ENCODE results near the gene LINGO1. TPM values are rescaled to one million over a fixed set of nuclear protein-coding genes. Genes with fewer than 3 reads are reported as not detected.

The LINGO1 gene
- total and polyA plus RNA-seq, 5 donors from 2014 or later = not detected

DNA sequence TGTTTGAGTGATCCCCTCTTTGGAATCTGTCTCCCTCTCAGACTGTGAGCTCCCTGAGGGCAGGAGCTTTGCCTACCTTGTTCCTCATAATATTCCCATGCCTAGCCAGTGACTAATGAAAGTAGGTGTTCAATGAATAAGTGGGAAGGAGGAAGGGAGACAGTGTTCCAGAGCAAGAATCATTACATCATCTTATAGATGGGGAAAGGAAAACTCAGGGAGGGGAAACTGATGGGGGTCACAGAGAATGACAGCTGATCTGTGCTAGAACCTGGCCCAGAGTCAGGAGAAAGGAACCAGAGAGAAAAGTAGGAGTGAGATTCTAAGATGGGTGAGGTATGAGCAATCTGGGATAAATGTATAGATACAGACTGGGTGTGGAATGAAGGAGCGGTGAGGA is 29.9 kb downstream of the LINGO1 start:
- no peaks in the 10 kb centered on the region for H3K9me3 ChIP-seq (ENCODE audit: control insufficient read depth in 2 of 2, low read length in 2 of 2)
- no peaks in the 10 kb centered on the region for H3K4me1 ChIP-seq (ENCODE audit: control insufficient read depth, insufficient read depth, low read length, poor library complexity, severe bottlenecking)
- no peak overlapping the region for H3K4me3 ChIP-seq (ENCODE audit: low read depth, low read length)
- H3K27ac ChIP-seq (ENCODE audit: insufficient read depth, low read length, poor library complexity, severe bottlenecking) = no peak overlapping the region
- DNase-seq (no peak), ATAC-seq (ENCODE audit: low read depth in 2 of 2) (no peak)
- Mint-ChIP-seq H3K27me3 (no peaks in the 10 kb centered on the region), H3K4me3 (no peak overlapping the region), H3K27ac (no peak overlapping the region), H3K36me3 (no peaks in the 10 kb centered on the region), H3K9me3 (no peaks in the 10 kb centered on the region), H3K4me1 (peaks cover 0 to 9% (median 2%) of the 10 kb centered on the region in 4 donors)
- H3K36me3 ChIP-seq (ENCODE audit: control insufficient read depth, insufficient read depth, low read length) = no peaks in the 10 kb centered on the region
- H3K27me3 ChIP-seq (ENCODE audit: control insufficient read depth, insufficient read depth, low read length) = no peaks in the 10 kb centered on the region

DNA sequence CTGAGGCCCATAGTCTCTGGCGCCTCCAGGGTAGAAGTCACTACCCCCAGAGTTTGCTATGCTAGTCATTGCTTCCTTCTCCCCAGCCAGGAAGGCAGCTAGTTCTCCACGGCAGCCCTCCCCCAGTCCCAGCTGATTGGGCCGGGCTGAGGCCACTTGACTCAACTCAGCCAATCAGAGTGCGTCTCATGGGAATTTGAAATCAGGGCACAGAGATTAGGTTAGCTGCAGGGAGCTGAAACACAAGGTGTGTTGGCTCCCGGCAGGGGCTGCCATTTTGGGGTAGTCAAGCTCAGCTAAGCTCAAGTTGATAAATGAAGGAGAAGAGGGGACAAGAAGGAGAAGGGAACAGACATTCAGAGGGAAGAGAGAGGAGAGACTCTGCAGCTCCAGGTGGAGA is 32.8 kb downstream of the LINGO1 start:
- no peaks in the 10 kb centered on the region for H3K36me3 Mint-ChIP-seq
- no peak overlapping the region for H3K4me3 Mint-ChIP-seq
- Histone ChIP-seq H3K4me1 (ENCODE audit: control insufficient read depth, insufficient read depth, low read length, poor library complexity, severe bottlenecking) (no peaks in the 10 kb centered on the region), H3K27me3 (ENCODE audit: control insufficient read depth, insufficient read depth, low read length) (no peaks in the 10 kb centered on the region), H3K27ac (ENCODE audit: insufficient read depth, low read length, poor library complexity, severe bottlenecking) (no peak overlapping the region), H3K9me3 (ENCODE audit: control insufficient read depth in 2 of 2, low read length in 2 of 2) (no peaks in the 10 kb centered on the region), H3K36me3 (ENCODE audit: control insufficient read depth, insufficient read depth, low read length) (no peaks in the 10 kb centered on the region), H3K4me3 (ENCODE audit: low read depth, low read length) (no peak overlapping the region)
- H3K27me3 Mint-ChIP-seq = peaks cover 4% of the 10 kb centered on the region
- H3K27ac Mint-ChIP-seq = no peak overlapping the region
- H3K9me3 Mint-ChIP-seq = peaks cover 0 to 2% (median 0%) of the 10 kb centered on the region in 7 donors
- DNase-seq = peak in 1 of 3 donors; percentile 29
- H3K4me1 Mint-ChIP-seq = peaks cover 0 to 6% (median 2%) of the 10 kb centered on the region in 4 donors
- ATAC-seq (ENCODE audit: low read depth in 2 of 2) = no peak

DNA sequence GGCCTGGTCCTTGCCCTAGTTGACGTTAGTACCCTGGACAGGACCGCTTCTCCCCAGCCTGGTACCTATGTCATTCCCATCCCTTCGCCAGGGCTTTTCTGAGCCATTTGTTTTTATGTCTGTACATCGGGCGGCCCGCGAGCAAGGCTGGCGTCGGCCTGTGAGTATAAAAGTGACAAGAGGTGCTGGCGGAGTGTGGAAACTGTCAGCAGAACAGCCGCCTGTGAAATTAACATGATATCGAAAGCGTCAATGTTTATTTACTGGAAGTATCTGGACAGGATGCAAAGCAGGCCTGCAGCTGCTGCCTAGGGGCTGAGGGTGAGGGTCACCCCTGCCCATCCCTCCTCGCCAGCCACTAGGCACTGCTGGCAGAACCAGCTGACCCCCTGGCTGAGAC is 33.4 kb downstream of the LINGO1 start:
- H3K4me3 ChIP-seq (ENCODE audit: low read depth, low read length) = no peak overlapping the region
- no peaks in the 10 kb centered on the region for H3K36me3 Mint-ChIP-seq
- no peaks in the 10 kb centered on the region for H3K9me3 ChIP-seq (ENCODE audit: control insufficient read depth in 2 of 2, low read length in 2 of 2)
- H3K27me3 ChIP-seq (ENCODE audit: control insufficient read depth, insufficient read depth, low read length) = no peaks in the 10 kb centered on the region
- H3K36me3 ChIP-seq (ENCODE audit: control insufficient read depth, insufficient read depth, low read length) = no peaks in the 10 kb centered on the region
- H3K27ac ChIP-seq (ENCODE audit: insufficient read depth, low read length, poor library complexity, severe bottlenecking) = no peak overlapping the region
- H3K4me1 Mint-ChIP-seq = peaks cover 0 to 2% (median under 1%) of the 10 kb centered on the region in 4 donors
- no peak overlapping the region for H3K4me3 Mint-ChIP-seq
- no peak for ATAC-seq (ENCODE audit: low read depth in 2 of 2)
- no peak overlapping the region for H3K27ac Mint-ChIP-seq
- H3K4me1 ChIP-seq (ENCODE audit: control insufficient read depth, insufficient read depth, low read length, poor library complexity, severe bottlenecking) = no peaks in the 10 kb centered on the region
- peaks cover 4% of the 10 kb centered on the region for H3K27me3 Mint-ChIP-seq
- peaks cover 0 to 2% (median 0%) of the 10 kb centered on the region in 7 donors for H3K9me3 Mint-ChIP-seq
- DNase-seq = no peak

DNA sequence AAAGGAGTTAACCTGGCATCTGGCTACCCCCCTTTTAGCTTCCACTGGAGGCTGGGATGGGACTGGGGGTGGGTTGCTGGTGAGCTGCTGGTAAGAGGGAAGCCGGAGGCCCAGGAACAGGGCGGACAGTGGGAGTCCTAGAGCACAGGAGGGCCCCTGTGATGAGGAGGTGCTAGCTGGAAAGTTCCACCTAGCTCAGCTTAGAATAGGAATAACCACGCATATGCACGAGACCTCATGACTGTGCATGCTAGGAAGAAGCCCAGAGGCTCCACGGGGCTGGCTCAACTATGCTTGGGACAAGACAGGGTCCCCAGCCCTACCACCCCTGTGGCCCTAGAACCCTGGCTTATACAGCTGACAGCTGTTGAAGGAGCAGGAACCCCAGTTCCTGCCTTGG is 34.1 kb downstream of the LINGO1 start:
- H3K4me3 ChIP-seq (ENCODE audit: low read depth, low read length) = no peak overlapping the region
- ATAC-seq (ENCODE audit: low read depth in 2 of 2) = no peak
- H3K9me3 ChIP-seq (ENCODE audit: control insufficient read depth in 2 of 2, low read length in 2 of 2) = no peaks in the 10 kb centered on the region
- H3K9me3 Mint-ChIP-seq = peaks cover 0 to 2% (median 0%) of the 10 kb centered on the region in 7 donors
- H3K27ac Mint-ChIP-seq = no peak overlapping the region
- H3K27me3 Mint-ChIP-seq = peaks cover 4% of the 10 kb centered on the region
- H3K36me3 ChIP-seq (ENCODE audit: control insufficient read depth, insufficient read depth, low read length) = no peaks in the 10 kb centered on the region
- H3K36me3 Mint-ChIP-seq = no peaks in the 10 kb centered on the region
- no peaks in the 10 kb centered on the region for H3K4me1 ChIP-seq (ENCODE audit: control insufficient read depth, insufficient read depth, low read length, poor library complexity, severe bottlenecking)
- H3K4me1 Mint-ChIP-seq = no peaks in the 10 kb centered on the region
- H3K4me3 Mint-ChIP-seq = no peak overlapping the region
- DNase-seq = no peak
- no peaks in the 10 kb centered on the region for H3K27me3 ChIP-seq (ENCODE audit: control insufficient read depth, insufficient read depth, low read length)
- H3K27ac ChIP-seq (ENCODE audit: insufficient read depth, low read length, poor library complexity, severe bottlenecking) = no peak overlapping the region

DNA sequence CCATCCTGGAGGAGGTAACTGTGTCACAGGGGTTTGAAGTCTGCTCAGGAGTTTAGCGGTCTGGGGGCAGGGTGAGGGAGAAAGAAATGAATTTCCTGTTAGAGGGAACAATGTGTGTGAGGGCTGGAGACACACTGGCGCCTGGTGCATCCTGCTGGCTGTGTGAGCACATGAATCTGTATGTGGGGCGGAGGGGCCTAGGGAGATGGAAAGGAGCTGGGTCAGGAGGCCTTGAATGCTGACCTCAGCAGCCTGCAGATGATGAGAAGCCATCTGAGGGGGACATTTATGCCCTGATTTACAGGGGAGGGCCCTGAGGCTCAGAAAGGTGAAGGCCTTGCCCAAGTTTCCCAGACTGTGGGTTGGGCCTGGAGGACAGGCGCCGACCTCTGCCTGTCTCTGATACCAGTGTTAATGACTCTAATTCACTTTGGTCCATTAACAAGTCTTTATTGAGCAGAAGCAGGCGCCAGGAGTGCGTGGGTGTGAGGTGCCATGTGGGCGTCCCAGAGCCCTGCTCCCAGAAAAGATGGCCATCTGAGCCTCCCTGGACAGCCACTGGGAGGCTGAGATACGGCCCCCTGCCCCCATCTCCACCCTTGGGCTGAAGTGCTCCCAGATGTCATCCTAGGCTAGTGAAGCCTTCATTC is 34.8 kb downstream of the LINGO1 start:
- DNase-seq = no peak
- H3K4me1 Mint-ChIP-seq = no peaks in the 10 kb centered on the region

DNA sequence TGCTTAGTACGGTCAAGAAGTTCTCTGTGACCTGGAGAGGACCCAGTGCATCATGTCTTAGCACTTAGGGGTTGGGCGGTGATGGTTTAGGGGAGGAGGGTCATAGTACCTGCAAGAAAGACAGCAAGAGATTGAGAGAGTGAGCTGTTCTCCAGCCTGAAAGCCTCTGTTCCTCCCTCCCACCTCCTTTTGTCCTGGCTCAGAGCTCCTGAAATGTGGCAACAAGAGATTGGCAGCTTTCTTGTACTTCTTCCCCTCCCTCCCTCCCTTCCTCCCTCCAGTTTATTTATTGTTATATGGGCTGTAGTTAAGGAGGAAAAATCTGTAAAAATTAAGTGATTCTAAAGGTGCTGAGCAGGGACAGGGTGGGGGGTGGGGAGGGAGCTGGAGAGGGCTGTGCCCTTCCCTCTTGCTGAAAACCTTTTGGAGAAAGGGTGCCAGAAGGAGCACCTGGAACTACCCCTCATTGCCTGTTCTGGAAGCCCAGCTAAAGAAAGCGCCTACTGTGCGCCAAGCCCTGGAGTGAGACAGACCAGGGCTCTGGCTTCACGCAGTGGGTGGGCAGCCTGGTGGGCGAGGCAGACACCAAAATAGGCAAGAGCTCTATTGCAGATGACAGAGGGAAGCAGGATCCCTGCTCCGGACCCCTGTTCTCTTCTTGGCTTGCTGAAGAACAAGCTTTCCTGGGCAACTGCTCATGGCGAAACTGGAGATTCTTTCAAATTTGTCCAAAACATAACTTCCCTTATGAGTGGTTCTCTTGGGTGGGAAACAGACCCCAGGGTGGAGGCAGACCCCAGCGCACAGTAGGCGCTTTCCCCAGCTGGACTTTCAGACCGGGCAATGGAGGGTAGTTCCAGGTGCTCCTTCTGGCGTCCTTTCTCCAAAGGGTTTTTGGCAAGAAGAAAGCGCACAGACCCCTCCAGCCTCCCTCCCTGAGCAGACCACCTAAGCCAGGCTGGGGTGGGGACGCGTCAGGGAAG is 35.6 kb downstream of the LINGO1 start:
- no peak overlapping the region for H3K4me3 Mint-ChIP-seq
- DNase-seq (no peak), ATAC-seq (ENCODE audit: low read depth in 2 of 2) (no peak)
- Histone ChIP-seq H3K27me3 (ENCODE audit: control insufficient read depth, insufficient read depth, low read length) (no peaks in the 10 kb centered on the region), H3K27ac (ENCODE audit: insufficient read depth, low read length, poor library complexity, severe bottlenecking) (no peak overlapping the region), H3K4me1 (ENCODE audit: control insufficient read depth, insufficient read depth, low read length, poor library complexity, severe bottlenecking) (no peaks in the 10 kb centered on the region), H3K36me3 (ENCODE audit: control insufficient read depth, insufficient read depth, low read length) (no peaks in the 10 kb centered on the region), H3K4me3 (ENCODE audit: low read depth, low read length) (no peak overlapping the region), H3K9me3 (ENCODE audit: control insufficient read depth in 2 of 2, low read length in 2 of 2) (no peaks in the 10 kb centered on the region)
- no peaks in the 10 kb centered on the region for H3K4me1 Mint-ChIP-seq
- H3K36me3 Mint-ChIP-seq = no peaks in the 10 kb centered on the region
- H3K27me3 Mint-ChIP-seq = peaks cover 4% of the 10 kb centered on the region
- no peak overlapping the region for H3K27ac Mint-ChIP-seq
- H3K9me3 Mint-ChIP-seq = peaks cover 0 to 2% (median 0%) of the 10 kb centered on the region in 7 donors

More for the DNA sequence above, 34.8 kb downstream of the LINGO1 start:
- Mint-ChIP-seq H3K27ac (no peak overlapping the region), H3K27me3 (peaks cover 4% of the 10 kb centered on the region), H3K4me3 (no peak overlapping the region), H3K36me3 (no peaks in the 10 kb centered on the region), H3K9me3 (peaks cover 0 to 2% (median 0%) of the 10 kb centered on the region in 7 donors)
- no peaks in the 10 kb centered on the region for H3K36me3 ChIP-seq (ENCODE audit: control insufficient read depth, insufficient read depth, low read length)
- H3K4me1 ChIP-seq (ENCODE audit: control insufficient read depth, insufficient read depth, low read length, poor library complexity, severe bottlenecking) = no peaks in the 10 kb centered on the region
- H3K4me3 ChIP-seq (ENCODE audit: low read depth, low read length) = no peak overlapping the region
- no peaks in the 10 kb centered on the region for H3K27me3 ChIP-seq (ENCODE audit: control insufficient read depth, insufficient read depth, low read length)
- no peaks in the 10 kb centered on the region for H3K9me3 ChIP-seq (ENCODE audit: control insufficient read depth in 2 of 2, low read length in 2 of 2)
- H3K27ac ChIP-seq (ENCODE audit: insufficient read depth, low read length, poor library complexity, severe bottlenecking) = no peak overlapping the region
- ATAC-seq (ENCODE audit: low read depth in 2 of 2) = no peak

DNA sequence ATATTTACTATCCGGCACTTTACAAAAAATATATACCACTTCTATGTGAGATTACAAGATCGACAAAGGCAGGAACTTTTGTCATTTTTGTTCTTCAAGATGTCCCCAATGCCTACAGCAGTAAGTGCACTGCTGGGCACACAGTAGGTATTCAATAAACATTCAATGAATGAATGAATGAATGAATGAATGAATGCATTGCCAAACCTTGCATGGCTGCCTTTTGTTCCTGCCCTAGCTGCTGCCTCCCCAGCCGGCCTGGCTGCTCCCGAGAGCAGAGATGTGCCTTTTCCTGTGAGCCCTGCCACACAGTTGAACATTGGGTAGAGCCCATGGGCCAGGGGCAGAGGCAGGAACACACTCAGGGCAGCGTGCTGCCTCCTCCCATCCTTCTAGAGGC is 37.5 kb downstream of the LINGO1 start:
- DNase-seq = no peak
- H3K9me3 Mint-ChIP-seq = peaks cover 0 to 2% (median 0%) of the 10 kb centered on the region in 7 donors
- no peaks in the 10 kb centered on the region for H3K4me1 Mint-ChIP-seq
- no peak overlapping the region for H3K27ac Mint-ChIP-seq
- ATAC-seq (ENCODE audit: low read depth in 2 of 2) = no peak
- H3K27me3 ChIP-seq (ENCODE audit: control insufficient read depth, insufficient read depth, low read length) = no peaks in the 10 kb centered on the region
- H3K36me3 Mint-ChIP-seq = no peaks in the 10 kb centered on the region
- peaks cover 11% of the 10 kb centered on the region for H3K27me3 Mint-ChIP-seq
- H3K4me1 ChIP-seq (ENCODE audit: control insufficient read depth, insufficient read depth, low read length, poor library complexity, severe bottlenecking) = no peaks in the 10 kb centered on the region
- H3K27ac ChIP-seq (ENCODE audit: insufficient read depth, low read length, poor library complexity, severe bottlenecking) = no peak overlapping the region
- no peaks in the 10 kb centered on the region for H3K9me3 ChIP-seq (ENCODE audit: control insufficient read depth in 2 of 2, low read length in 2 of 2)
- no peak overlapping the region for H3K4me3 Mint-ChIP-seq
- no peak overlapping the region for H3K4me3 ChIP-seq (ENCODE audit: low read depth, low read length)
- H3K36me3 ChIP-seq (ENCODE audit: control insufficient read depth, insufficient read depth, low read length) = no peaks in the 10 kb centered on the region
